OCI-LY1 (cell line): Measurements from ENCODE around the gene ACTL7B.
"Not testable (repeated sequence)": the region's sequence is repeated elsewhere in the genome, so short reads cannot be mapped to it uniquely, and the experiment has no call there.

Experiments
- H2AFZ ChIP-seq: fragments of 200-600 bp; sonication (generic), shearing (Covaris generic); 2 replicates; pipeline ENCODE4 v1.6.0; 2014; ENCODE audit warnings: antibody characterized with exemption, mild to moderate bottlenecking, low read length
- H3F3A ChIP-seq: fragments of 200-600 bp; sonication (generic), shearing (Covaris generic); 2 replicates; pipeline ENCODE4 v1.6.0; 2014; ENCODE audit warnings: mild to moderate bottlenecking, antibody characterized with exemption, low read length, moderate library complexity; ENCODE audit not compliant: insufficient read depth
- H3K27ac ChIP-seq: fragments of 200-600 bp; sonication (generic); 2 replicates; pipeline ENCODE4 v1.5.1; 2014; ENCODE audit warnings: low read length, mixed run types, mild to moderate bottlenecking, low read depth; ENCODE audit not compliant: poor library complexity, severe bottlenecking
- H3K27me3 ChIP-seq: fragments of 200-600 bp; sonication (generic); 2 replicates; pipeline ENCODE4 v1.6.0; 2014; ENCODE audit warnings: antibody characterized with exemption, mild to moderate bottlenecking, low read length, moderate library complexity; ENCODE audit not compliant: insufficient read depth
- H3K36me3 ChIP-seq: fragments of 200-600 bp; sonication (generic); 2 replicates; pipeline ENCODE4 v1.6.1; 2014; ENCODE audit warnings: mild to moderate bottlenecking, antibody characterized with exemption, low read length, moderate library complexity, mixed read lengths; ENCODE audit not compliant: insufficient read depth
- H3K4me1 ChIP-seq: fragments of 200-600 bp; sonication (generic); 2 replicates; pipeline ENCODE4 v1.5.1; 2014; ENCODE audit warnings: mild to moderate bottlenecking, low read length, moderate library complexity; ENCODE audit not compliant: insufficient read depth, severe bottlenecking
- H3K4me2 ChIP-seq: fragments of 200-600 bp; sonication (generic), shearing (Covaris generic); 2 replicates; pipeline ENCODE4 v1.6.1; 2014; ENCODE audit warnings: low read length
- H3K4me3 ChIP-seq: fragments of 200-600 bp; sonication (generic); 2 replicates; pipeline ENCODE4 v1.5.1; 2014; ENCODE audit warnings: low read length, low read depth, mild to moderate bottlenecking, mixed read lengths; ENCODE audit not compliant: poor library complexity, severe bottlenecking
- H3K79me2 ChIP-seq: fragments of 200-600 bp; shearing (Covaris generic); 2 replicates; pipeline ENCODE4 v1.6.1; 2016; ENCODE audit warnings: mixed run types, low read length, mixed read lengths; ENCODE audit not compliant: insufficient read depth
- H3K9ac ChIP-seq: fragments of 200-600 bp; sonication (generic), shearing (Covaris generic); 2 replicates; pipeline ENCODE4 v1.6.1; 2014; ENCODE audit warnings: mild to moderate bottlenecking, low read length, mixed read lengths
- H3K9me2 ChIP-seq: fragments of 200-600 bp; sonication (generic), shearing (Covaris generic); 2 replicates; pipeline ENCODE4 v1.6.1; 2014; ENCODE audit warnings: low read depth, mild to moderate bottlenecking, low read length, mixed read lengths
- H3K9me3 ChIP-seq: fragments of 200-600 bp; shearing (Covaris generic); 2 replicates; pipeline ENCODE4 v1.6.1; 2014; ENCODE audit warnings: low read length, mixed read lengths
- H4K20me1 ChIP-seq: fragments of 200-600 bp; sonication (generic), shearing (Covaris generic); 2 replicates; pipeline ENCODE4 v1.6.0; 2016; ENCODE audit warnings: mild to moderate bottlenecking, low read length; ENCODE audit not compliant: insufficient read depth
- CTCF ChIP-seq: fragments of 200-600 bp; sonication (generic), shearing (Covaris generic); IDR thresholded peaks from 2 replicates; pipeline ENCODE4 v1.5.1; 2017; ENCODE audit warnings: mild to moderate bottlenecking, antibody characterized with exemption, low read length, moderate library complexity, mixed read lengths
- EZH2 ChIP-seq: fragments of 200-600 bp; sonication (generic), shearing (Covaris generic); IDR thresholded peaks from 2 replicates; pipeline ENCODE4 v1.8.0; 2017; ENCODE audit warnings: borderline replicate concordance, mixed run types, mild to moderate bottlenecking, antibody characterized with exemption, low read length, moderate library complexity, mixed read lengths

The ACTL7B gene

DNA sequence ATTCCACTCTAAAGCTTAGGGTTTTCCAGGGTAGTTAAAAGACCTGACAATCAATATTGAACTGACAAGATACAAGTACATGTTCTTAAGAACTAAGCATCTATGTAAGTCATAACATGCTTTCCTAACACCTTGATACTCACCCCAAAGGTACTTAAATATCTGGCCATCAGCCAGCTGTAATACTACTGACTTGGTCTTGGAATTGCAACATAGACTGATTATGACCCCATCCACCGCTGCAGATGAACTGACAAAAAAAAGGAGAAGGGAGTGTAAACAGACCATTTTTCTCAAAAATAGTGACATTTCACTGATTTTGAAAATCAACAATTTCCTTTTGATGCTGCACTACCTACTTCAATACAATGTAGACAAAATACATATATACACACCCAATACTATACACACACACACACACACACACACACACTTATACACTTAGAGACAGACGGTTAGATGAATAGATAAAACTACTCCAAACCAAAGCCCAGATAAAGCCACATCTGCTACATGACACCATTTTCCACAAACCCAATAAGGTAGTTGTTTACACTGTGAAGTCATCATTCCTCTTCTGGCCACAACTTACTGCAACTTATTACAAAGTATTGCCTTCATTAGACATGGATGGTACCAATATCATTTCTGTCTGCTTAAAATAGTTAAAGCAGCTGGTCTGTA lies 47.8 kb upstream of the ACTL7B start:
- H3K9me3 ChIP-seq = no peaks in the 10 kb centered on the region
- no peaks in the 10 kb centered on the region for H3K79me2 ChIP-seq
- no peak overlapping the region for H3K27ac ChIP-seq
- no peak overlapping the region for H3K4me3 ChIP-seq
- no peaks in the 10 kb centered on the region for H3K9me2 ChIP-seq
- H3K4me2 ChIP-seq = no peak overlapping the region
- H3K4me1 ChIP-seq = no peaks in the 10 kb centered on the region
- H4K20me1 ChIP-seq = no peaks in the 10 kb centered on the region
- H3K9ac ChIP-seq = no peak overlapping the region
- no peak for TF ChIP-seq CTCF
- no peaks in the 10 kb centered on the region for H3K27me3 ChIP-seq
- no peak overlapping the region for H2AFZ ChIP-seq
- no peaks in the 10 kb centered on the region for H3F3A ChIP-seq
- peaks cover 92% of the 10 kb centered on the region for H3K36me3 ChIP-seq

GRCh38 chr9:108900176-108900575 lies 44.4 kb upstream of the ACTL7B start:
- Histone ChIP-seq H3K4me3 (no peak overlapping the region), H3K9me3 (no peaks in the 10 kb centered on the region), H3K4me1 (no peaks in the 10 kb centered on the region), H4K20me1 (no peaks in the 10 kb centered on the region), H3K27me3 (no peaks in the 10 kb centered on the region), H3K27ac (no peak overlapping the region), H3K79me2 (no peaks in the 10 kb centered on the region), H3F3A (no peaks in the 10 kb centered on the region), H2AFZ (no peak overlapping the region), H3K9me2 (no peaks in the 10 kb centered on the region), H3K4me2 (no peak overlapping the region), H3K36me3 (peaks cover 92% of the 10 kb centered on the region), H3K9ac (no peak overlapping the region)
- TF ChIP-seq EZH2 (no peak), CTCF (no peak)

DNA sequence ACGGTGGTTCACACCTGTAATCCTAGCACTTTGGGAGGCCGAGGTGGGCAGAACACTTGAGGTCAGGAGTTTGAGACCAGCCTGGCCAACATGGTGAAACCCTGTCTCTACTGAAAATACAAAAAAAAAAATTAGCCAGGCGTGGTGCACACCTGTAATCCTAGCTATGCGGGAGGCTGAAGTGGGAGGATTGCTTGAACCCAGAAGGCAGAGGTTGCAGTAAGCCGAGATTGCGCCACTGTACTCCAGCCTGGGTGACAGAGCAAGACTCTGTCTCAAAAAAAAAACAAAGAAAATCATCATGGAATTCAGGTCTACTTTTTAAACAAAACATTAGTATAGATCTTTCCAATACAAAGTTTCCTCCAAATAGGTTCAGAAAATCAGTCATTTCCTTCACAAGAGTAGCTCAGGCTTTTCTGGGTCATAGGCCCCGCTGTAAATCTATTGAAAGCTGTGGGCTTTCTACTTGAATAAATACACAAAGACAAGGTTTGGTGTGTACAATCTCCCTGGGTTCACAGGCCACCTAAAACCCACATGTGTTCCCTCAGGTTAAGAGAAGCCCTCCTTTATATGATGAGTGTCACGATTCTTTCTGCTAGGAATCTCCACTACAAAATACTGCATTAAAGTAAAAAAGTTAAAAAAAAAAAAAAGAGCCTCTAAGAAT lies 43.4 kb upstream of the ACTL7B start:
- not testable (repeated sequence) for H3K79me2 ChIP-seq
- peaks cover 84% of the 10 kb centered on the region for H3K36me3 ChIP-seq

More for the DNA sequence above, 43.4 kb upstream of the ACTL7B start:
- not testable (repeated sequence) for H3K4me2 ChIP-seq, H3K9ac ChIP-seq, H3K4me3 ChIP-seq, H3K9me3 ChIP-seq, H3K4me1 ChIP-seq, H3F3A ChIP-seq, H2AFZ ChIP-seq, H3K9me2 ChIP-seq, H3K27ac ChIP-seq, H3K27me3 ChIP-seq, H4K20me1 ChIP-seq
